Stimulated activated CD4-positive, alpha-beta T cell treated with anti-CD3 and anti-CD28 coated beads, Interleukin-12 subunit alpha, Interleukin-12 subunit beta, amount 100 ng/mL, for 48 hours (primary cell): Measurements from ENCODE around the gene BAIAP2L1.

ENCODE experiments used
- DNase-seq, 3 donors: peaks; one replicate each; pipeline ENCODE4 v3.0.0-alpha.2; 2020; ENCODE audit warnings: low read depth in 2 of 3, low spot score in 1 of 3

The BAIAP2L1 gene

DNA sequence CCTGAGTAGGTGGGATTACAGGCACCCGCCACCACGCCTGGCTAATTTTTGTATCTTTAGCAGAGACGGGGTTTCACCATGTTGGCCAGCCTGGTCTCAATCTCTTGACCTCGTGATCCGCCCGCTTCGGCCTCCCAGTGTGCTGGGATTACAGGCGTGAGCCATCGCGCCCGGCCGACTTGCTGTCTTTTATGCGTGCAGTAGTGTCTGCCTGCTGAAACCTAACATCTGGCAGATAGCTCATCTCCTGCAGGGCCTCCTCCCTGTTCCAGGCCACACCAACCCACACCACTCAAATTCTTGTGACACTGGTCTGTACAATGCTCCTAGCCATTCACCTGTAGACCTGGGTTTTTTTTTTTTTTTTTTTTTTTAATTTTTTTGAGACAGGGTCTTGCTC is 41.5 kb downstream of the BAIAP2L1 start:
- DNase-seq, result no peak

DNA sequence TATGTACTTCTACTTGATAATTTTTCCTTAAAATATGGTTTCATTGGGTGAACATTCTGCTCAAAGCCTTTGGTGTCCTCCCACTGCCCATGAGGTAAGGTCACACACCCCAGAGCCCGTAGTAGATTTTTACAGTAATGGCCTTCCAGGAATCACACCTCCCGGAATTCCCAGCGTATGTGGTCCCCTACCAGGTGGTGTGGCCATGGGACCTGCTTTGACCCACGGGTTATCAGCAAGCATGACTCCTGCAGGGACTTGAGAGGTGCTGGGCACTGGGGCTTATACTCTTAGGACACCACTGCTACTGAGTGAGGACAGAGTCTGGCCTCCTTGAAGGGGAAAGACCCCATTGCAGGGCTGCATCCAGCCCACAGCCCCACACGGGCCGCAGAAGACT is 42.2 kb downstream of the BAIAP2L1 start:
- DNase-seq, result no peak

DNA sequence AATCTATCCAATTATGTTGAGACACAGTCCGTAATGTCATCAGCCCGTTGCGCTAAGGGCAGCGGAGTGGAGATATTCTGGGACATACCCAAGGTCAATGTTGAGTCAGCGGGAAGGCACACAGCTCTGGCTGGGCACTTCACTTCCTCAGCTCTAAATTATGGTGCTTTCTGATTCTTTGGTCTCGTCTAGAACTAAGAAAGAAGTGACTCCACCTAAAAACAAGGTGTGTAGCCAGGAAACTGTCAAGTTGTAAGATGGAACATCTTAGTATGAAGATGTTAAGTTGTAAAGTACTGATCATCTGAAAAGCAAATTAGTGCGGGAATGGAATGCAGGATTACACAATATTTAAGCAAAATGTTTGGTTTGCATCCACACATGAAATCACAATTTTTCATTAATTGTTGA is 43.1 kb downstream of the BAIAP2L1 start:
- no peak for DNase-seq

DNA sequence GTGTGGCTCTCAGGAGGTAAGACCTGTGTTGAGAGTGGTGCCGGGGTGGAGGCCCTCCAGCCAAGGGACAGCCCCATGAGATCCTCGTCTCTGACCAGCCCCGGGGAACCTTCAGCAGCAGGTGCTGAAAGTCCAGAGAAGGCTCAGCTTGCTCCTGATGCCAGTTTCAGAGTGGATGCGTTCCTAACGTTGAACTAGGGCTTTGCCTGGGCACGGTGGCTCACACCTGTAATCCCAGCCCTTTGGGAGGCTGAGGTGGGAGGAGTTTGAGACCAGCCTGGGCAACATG is 45.7 kb downstream of the BAIAP2L1 start:
- DNase-seq, result no peak

DNA sequence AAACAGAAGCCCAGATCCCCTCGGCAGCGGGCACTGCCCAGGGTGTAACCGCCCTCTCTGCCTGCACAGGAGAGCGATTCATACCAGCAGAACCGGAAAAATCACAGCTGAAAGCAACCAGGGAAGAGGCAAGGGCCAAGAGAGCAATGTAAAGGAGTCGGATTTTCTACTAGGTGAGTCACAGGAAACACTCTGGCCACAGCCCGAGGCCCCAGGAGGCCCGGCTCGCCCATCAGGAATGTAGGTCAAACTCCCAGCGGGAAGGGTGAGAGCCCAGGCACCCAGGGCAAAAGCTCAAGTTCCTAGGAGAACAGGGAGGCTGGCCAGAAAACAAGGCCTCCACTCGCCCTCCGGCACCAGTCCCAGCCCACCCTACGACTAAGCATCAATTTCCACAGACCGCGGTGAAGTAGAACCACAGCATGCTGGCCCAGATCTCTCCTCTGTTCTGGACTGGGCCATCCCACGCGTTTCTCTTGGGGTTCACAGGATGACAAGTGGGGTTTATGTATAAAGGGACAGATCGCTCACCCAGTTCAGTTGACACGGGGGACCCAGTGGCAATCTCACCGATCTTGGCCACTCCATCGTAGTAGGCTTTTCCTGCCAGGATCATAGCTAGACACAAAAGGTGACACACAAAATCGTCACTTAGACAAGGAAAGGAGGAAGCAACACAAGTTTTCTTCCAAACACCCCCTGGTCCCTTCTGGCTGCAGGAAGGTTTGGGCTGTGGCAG is 46.2 kb downstream of the BAIAP2L1 start:
- DNase-seq, result no peak

DNA sequence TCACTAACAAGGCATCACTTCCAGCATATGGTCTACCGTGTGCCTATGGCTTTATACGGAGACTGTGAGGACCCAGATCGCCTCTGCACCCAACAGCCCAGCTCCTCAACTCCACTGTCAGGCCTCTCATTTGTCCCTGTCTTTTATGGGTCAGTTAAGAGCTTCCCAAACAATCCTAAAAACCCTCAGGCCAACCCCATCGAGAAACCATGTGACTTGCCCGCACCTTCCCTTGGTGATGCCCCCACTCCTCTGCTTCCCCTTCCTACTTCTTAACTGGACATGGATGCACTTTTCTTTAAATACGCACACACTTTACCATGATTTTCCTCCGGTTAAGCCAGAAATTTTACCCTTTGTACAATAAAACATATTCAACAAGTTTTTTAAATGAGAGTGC is 46.8 kb downstream of the BAIAP2L1 start:
- no peak for DNase-seq

DNA sequence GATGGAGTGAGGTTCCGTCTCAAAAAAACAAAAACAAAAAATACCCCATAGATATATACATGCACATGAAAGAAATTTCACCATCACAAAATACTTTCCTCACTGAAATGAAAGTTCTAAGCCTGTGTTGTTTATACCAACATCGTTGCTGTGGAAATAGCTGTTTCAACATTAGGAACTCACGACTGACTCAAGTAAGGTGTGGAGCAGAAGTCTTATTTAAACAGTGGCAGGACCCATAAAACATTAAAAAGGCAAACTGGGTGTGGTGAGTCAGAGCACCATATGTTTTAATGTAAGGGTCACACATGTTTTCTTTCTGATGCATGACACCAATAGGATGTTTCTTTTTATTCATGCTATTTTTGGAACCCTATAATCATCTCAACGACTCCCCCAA is 48.3 kb downstream of the BAIAP2L1 start:
- DNase-seq, result no peak

DNA sequence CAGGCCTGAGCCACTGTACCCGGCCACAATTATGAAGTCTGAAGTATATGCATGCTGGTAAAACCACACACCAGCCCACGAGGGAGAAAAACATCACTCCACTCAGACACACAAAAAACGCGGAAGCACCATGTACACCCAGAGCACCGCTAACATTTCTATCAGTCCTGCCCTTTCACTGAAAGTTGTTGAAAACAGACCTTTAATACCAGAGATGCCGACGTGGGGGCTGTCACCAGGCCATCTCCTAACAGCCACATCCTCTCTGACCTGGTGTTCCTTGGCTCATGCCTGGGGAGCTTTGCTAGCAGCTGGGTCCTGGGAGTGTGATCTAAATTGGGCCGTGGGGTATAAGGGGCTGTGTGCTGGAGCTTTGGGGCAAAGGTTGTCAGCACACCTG is 49.8 kb downstream of the BAIAP2L1 start:
- DNase-seq, result no peak

DNA sequence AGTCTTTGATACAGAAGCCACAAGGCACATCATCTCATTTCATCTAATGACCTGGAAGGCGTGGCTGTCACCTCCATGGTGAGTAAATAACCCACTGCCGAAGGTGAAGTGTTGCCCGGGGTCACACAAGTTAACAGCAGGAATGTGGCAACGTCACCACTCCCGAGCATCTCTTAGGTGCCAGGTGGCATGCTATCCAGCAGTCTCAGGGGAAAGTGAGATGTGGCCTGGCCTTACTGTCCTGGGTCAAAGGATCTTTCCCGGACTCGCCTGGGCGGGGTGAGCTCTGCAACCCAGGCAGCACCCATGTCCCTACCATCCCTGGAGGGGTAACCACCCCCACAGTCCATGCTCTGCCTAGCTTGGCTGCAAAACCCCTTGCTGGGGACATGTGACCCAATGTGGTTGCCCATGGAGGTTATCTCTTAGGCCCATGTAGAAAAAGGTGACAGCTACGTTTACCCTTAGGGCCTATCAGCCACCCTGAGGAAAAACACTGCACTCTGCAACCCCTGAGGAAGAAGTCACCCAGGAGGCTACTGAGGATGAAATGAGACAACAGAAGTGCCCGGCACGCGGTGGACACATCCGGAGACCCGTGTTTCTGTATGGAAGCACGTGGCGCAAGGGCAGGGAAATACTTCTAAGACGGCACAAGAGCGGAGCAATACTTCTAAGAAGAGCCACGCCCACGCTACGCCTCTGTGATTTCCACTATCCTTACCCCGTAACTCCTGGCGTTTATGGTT is 52.0 kb downstream of the BAIAP2L1 start:
- DNase-seq, result no peak

DNA sequence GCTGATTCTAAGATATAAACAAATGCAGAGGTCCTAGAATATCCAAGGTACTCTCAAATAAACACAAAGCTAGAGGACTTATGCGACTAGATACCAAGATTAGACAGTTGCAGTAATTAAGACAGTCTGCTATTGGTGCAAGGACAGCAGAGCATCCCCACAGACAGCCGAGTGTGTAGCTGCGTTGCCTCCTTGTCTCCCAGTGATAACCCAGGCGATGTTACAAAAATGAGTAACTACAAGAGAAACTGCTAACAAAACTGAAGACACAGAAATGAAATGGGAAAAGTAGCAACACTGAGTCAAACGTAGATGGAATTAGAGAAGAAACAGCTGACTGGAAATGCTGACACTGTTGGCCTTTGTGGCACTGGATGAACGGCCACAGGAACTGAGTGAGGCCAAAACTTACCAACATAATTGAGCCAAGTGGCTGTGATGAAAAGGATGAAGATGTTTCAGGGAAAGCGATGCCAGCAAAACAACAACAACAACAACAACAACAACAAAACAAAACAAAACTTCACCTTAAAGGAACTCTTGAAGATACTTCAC is 54.3 kb downstream of the BAIAP2L1 start:
- DNase-seq, result no peak

DNA sequence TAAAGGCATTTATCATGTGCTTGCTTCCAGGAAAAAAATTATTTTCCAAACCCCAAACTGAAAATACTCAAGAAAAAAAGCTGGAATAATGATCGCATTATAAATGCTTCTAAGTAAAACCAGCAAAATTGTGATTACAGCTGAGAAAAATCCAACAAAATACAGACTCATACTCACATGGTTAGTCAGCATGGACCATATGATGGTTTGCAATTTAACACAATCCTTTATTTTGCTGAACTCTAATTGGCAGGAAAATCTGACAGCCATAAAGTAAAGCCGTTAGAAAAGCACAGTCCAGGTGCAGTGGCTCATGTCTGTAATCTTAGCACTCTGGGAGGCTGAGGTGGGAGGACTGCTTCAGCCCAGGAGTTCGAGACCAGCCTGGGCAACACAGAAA is 59.8 kb downstream of the BAIAP2L1 start:
- no peak for DNase-seq

DNA sequence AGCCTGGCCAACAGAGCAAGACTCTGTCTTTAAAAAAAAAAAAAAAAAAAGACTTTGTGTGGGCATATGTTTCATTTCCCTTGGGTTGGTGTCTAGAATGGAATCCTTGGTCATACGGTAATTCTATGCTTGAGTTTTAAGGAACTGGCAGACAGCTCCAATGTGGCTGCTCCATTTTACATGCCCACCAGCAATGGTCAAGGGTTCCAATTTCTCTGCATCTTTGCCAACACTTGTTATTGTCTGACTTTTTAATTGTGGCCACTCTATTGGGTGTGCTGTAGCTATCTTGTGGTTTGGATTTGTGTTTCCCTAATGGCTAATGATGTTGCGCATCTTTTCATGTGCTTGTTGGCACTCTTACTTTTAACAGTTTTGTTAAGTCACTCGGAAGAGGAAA is 61.8 kb downstream of the BAIAP2L1 start:
- DNase-seq, result no peak

DNA sequence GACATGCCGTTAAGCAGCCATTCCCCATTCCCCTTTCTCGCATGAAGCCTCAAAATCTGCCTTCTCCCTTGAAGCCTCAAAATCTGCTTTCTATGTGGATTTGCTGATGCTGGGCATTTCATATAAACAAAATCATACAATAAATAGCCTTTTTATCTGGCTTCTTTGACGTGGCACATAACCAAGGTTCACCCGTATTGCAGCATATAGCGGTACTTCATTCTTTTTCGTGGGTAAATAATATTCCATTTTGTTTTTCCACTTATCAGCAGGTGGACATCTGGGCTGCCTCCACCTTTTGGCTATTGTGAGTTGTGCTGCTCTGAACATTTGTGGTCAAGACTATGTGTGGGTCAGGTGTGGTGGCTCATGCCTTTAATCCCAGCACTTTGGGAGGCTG is 62.4 kb downstream of the BAIAP2L1 start:
- no peak for DNase-seq

DNA sequence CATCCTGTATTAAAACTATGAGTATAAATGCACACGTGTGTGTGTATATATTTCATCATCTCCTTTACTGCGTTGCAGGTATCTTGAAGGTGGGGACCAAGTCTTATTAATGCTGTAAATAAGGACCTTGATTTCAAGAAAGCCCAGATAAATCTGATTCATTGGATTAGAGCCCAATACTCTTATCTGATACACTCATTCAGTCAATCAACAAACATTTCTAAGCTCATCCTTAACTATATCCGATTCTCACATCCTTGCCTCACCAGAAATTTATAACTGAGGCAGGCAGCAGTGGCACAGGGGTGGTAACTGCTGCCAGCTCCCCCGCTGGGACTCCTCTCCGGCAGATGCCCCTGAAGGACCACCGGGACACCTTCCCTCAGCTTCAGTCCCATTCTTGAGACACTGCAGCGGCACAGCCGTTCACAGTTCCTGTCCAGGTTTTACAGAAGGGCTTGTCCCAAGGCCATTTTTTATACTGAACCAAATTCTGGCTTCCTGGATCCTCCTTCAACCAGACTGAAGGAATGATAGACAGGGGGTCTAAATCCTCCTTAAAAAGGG is 65.4 kb downstream of the BAIAP2L1 start:
- DNase-seq, result no peak

DNA sequence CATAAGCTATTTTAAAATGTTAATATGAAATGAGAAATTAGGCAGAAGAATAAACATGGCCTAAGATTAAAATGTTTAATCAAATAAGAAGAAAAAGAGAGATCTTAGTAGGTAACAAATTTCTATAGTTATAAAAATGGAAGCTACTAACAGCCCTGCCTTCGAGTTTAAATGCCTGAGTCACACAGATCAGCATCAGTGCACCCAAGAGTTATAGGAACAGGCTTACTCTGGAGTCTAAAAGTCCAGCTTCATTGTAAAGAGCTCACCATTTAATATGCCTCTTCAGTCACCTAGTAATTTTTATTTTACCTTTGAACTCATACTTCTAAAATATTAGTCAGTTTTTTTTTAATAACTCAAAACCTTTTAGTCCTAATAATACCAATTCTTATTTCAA is 66.8 kb downstream of the BAIAP2L1 start:
- no peak for DNase-seq

DNA sequence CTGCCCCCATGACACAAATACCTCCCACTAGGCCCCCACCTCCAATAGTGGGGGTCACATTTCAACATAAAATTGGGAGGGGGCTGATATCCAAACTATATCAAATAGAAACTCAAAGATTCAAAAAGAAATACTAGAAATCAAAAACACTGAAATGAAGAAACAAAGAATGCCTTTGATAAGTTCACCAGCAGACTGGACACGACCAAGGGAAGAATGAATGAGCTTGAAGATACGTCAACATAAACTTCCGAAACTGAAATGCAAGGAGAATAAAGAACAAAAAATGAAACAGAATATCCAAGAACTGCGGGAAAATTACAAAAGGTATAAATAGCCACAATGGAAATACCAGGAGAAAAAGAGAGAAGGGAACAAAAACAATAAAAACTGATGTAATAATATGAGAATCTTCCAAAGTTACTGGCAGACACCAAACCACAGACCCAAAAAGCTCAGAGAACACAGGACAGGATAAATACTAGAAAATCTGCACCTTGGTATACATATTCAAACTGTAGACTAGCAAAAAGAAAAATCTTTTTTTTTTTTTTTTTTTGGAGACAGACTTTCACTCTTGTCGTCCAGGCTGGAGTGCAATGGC is 69.9 kb downstream of the BAIAP2L1 start:
- DNase-seq, result no peak

DNA sequence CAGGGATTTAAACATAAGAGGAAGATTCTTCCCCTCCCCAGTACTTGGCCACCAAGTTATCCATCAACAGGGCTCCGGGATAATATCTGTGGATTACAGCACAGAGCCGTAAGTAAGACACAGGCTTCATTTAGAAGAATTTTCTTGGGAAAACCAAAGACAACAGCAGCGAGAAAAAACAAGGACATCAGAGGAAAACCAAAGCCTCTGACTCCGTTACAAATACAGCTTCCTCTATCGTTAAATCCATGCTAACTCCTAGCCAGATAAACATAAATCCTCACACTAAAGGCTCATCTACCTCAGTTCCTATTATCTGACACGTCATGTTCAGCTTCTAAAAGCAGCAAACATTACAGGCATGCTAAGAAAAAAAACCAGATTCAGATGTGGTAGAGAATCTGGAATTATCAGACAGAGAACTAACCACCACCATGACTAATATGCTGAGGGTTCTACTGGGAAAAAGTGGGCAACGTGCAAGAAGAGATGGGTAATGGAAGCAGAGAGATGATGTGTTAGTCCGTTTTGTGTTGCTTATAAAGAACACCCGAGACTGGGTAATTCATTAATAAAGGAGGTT is 71.0 kb downstream of the BAIAP2L1 start:
- no peak for DNase-seq

DNA sequence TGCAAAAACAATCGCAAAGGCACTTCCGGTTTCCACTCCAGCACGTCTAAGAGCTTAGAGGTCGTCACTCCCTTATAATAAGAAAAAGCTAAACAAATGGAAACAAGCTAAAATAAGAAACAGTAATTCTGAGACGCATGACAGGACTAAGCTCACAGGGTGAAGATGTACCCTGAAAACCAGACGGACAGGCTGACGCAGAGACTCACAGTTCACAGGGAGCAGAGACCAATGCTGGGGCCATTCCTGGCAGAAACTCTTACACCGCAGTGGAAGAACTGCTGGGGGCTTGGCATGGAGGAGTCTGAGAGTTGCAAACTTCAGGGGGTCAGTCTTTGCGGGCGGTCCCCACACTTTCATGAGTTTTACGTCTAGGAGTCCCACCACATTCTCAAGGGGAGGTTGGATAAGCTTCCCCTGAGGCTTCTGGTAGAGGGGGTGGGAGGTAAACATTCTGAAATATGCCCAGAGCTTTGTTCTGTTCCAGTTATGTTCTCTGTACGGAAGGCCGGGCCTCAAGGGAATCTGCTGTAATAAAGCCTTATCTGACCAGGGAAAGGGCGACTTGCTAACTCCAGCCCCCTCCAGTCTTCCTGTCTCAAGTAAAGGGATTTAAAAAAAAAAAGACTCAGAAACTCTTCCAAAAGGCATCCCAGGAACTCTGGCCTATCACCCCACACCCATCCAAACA is 71.6 kb downstream of the BAIAP2L1 start:
- DNase-seq, result no peak

DNA sequence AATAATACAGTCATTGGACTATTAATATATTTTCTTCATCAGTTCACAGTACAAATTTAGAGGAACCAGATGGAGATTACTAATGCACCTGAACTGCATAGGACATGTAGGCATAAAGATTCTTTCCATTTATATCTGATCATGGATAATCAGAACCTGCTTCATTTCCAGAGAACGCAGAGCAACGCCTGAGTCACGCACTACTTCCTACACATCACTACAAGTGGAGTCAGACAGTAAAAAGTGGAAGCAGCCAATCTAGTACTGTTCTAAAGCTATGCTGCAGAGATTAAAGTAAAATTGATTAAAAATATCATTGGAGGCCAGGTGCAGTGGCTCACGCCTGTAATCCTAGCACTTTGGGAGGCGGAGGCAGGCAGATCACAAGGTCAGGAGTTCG is 76.1 kb downstream of the BAIAP2L1 start:
- no peak for DNase-seq

DNA sequence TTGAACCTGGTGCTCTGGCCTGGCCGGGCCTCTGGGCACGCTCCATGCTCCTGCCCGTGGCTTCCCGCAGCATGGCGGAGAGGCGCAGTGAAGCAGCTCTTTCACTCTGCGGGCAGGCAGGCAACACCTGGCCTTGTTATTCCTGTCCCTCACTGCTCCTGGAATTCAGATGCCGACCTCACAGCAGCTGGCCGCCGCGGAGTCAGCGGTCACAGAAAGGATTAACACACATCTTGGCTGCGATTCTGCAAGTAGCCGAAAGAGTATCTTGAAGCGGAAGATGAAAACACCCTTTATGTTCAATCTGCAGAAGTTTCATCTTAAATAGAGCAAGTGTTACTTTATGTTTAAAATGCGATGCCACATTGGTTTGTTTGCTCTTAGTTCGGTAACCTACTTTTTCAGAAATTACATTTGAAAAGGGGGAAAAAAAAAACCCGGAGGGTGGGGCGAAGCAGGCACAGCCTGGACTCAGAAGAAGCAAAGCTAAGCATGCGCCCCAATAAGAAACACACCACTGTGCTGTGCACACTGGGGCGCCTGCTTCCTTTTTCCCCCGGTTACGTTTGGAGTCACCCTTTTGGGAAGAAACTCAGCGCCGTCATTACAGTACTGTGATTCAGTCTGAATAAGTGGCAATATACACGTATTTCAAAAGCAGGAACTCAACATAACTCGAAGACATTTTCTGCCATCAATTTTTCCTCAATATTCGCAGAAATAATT is 77.1 kb downstream of the BAIAP2L1 start:
- no peak for DNase-seq
